NCI-H2081 (cell line): Measurements from ENCODE around the gene OR7C1.
"Not testable (repeated sequence)": the region's sequence is repeated elsewhere in the genome, so short reads cannot be mapped to it uniquely, and the experiment has no call there.

Experiments used
- DNase-seq, 2 experiments: peaks; one replicate each; lab custom pipeline; 2025; lab: John Stamatoyannopoulos, UW

Gene OR7C1

DNA sequence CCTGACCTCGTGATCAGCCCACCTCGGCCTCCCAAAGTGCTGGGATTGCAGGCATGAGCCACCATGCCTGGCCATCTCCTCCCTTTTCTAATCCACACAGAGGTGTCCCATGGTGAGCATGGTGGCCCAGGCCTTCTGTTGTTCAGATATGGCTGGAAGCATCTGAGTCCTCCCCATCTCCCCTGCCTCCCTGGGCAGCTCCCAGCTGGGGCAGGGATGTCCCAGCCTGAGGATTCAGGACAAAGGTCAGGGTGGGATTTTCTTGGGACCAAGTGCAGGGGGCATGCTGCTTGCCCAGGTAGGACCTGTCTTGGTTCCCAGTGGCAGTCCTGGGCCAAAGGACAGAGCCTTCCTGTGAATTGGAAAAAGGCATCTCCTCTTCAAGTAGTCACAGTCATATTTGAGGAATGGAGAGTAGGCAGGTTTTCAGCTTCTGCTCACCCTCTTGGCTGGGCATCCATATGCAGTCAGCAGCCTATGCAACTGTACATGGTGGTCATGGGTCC, 67.5 kb downstream of the OR7C1 start:
- no peak for DNase-seq

- DNase-seq: not testable (repeated sequence)
These were observed 69.1 kb downstream of the OR7C1 start for GRCh38 chr19:14765841-14766240.

DNA sequence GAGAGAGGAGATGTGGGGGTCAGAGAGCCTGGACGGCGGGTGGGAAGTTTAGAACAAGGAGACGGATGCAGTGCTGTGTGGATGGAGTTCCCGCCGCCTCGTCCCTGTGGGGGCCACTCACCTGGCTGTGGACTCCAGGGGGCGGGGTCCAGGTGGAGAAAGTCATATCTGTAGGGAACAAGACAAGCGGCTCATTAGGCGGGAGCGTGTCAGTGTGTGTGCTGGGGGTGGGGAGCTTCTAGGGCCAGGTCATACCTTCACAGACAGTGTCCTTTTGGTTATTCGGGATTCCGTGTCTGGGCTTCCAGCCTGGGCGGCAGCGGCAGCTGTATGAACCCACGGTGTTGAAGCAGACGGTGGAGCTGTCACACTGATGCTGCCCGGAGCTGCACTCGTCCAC, 69.6 kb downstream of the OR7C1 start:
- DNase-seq: not testable (repeated sequence)

GRCh38 chr19:14764401-14764800, 70.6 kb downstream of the OR7C1 start:
- no peak for DNase-seq

DNA sequence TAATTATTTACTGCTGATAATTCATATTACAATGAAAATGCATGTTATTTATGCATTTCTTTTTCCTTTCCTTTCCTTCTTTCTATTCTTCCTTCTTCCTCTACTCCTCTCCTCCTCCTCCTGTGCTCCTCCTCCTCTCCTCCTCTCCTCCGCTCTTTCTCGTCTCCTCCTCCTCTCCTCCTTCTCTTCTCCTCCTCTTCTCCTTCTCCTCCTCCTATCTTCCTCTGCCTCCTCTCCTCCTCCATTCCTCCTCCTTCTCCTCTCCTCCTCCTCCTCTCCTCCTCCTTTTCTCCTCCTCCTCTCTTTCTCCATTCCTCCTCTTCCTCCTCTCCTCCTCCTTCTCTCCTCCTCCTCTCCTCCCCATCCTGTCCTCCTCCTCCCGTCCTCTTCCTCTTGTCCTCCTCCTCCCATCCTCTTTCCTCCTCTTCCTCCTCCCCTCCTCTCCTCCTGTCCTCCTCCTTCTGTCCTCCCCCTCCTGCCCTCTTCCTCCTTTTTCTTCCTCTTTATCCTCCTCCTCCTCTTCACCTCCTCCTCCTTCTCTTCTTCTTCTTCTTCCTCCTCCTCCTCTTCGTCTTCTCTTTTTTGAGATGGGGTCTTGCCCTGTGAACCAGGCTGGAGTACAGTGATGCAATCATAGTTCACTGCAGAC, 71.4 kb downstream of the OR7C1 start:
- no peak for DNase-seq

DNA sequence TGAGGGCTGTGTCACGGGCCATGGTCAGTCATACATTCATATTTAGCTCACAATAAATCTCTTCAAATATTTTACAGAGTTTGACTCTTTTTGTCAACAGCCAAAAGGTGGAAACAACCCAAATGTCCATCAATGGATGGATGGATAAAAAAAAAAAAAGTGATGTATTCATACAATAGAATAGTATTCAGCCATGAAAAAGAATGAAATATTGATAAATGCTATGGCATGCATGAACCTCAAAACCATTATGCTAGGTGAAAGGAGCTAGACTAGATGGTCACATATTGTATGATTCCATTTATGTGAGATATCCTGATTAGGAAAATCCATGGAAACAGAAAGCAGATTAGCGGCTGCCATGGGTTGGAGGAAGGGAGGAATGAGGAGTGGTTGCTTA, 72.9 kb downstream of the OR7C1 start:
- no peak for DNase-seq

GRCh38 chr19:14761607-14762006, 73.4 kb downstream of the OR7C1 start:
- DNase-seq: no peak

DNA sequence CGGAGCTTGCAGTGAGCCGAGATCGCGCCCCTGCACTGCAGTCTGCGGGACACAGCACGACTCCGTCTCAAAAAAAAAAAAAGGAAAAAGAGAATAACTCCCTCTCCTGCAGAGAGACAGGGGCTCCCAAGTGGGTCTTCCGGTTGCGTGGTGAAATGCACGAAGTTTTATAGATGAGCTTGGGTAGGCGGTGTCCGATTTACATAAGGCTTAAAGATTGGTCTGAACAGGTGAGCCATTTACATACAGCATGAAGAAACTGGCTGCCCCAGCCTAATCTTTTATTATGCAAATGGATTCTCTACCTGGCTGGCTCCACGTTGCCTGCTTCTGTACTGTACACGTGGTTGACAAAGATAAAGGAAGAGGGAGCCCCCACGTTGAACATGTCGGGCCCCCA, 76.2 kb downstream of the OR7C1 start:
- peak; percentile 52 to 73 for DNase-seq

DNA sequence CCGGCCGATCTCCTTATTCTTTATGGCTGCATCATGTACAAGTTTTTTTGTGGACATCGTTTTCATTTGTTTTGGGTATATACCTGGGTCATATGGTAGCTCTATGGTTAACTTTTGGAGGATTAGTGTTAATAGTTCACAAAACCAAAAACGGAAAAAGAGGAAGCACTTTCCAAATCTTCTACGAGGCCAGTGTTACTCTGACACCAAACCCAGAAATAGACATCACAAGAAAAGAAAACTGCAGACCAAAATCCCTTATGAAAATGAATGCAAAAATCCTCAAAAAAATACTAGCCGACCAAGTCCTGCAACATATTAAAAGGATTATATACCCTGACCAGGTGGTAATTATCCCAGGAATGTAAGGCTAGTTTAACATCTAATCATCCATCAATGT, 86.4 kb downstream of the OR7C1 start:
- DNase-seq: no peak
